Activated CD8-positive, alpha-beta memory T cell treated with anti-CD3 and anti-CD28 coated beads for 36 hours (primary cell): ENCODE measurements around the gene MTERF2. TPM values are rescaled to one million over a fixed set of nuclear protein-coding genes. Genes with fewer than 3 reads are reported as not detected.
"Not testable (repeated sequence)": the region's sequence is repeated elsewhere in the genome, so short reads cannot be mapped to it uniquely, and the experiment has no call there.

Source experiments
- CTCF ChIA-PET: fragments of 350-600 bp; sonication (Branson Sonifier 250); formaldehyde crosslinking; loops from one replicate; lab custom pipeline; 2021; ENCODE audit warnings: antibody characterized with exemption; lab: Charles Lee
- POLR2A ChIA-PET: fragments of 350-600 bp; sonication (Branson Sonifier 250); formaldehyde crosslinking; loops from one replicate; lab custom pipeline; 2021; ENCODE audit warnings: antibody characterized with exemption; lab: Charles Lee
- total RNA-seq, 2 experiments: library from RNA; stranded (reverse); gene quantifications; one replicate each; pipeline ENCODE4 v1.2.3, GENCODE V29; 2021

The MTERF2 gene, protein sequence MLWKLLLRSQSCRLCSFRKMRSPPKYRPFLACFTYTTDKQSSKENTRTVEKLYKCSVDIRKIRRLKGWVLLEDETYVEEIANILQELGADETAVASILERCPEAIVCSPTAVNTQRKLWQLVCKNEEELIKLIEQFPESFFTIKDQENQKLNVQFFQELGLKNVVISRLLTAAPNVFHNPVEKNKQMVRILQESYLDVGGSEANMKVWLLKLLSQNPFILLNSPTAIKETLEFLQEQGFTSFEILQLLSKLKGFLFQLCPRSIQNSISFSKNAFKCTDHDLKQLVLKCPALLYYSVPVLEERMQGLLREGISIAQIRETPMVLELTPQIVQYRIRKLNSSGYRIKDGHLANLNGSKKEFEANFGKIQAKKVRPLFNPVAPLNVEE
- total RNA-seq, result 1 to 10 TPM; 3.8 to 4.1 TPM

GRCh38 chr12:106986625-106987389 lies at the start of gene MTERF2:
Gene MTERF2, minus strand, starts transcription at chr12:106987146. Its CDS starts 8,432 bp downstream, at chr12:106978714.
- POLR2A ChIA-PET, result interaction anchor here (0.9 to 1.2 kb wide), 3 partner anchors 31 to 629 kb away, joined by 3 to 11 read pairs (median 4); partner anchors contain the start of gene TMEM263
- CTCF ChIA-PET, result interaction anchor here (0.8 kb wide), 1 partner anchor 10 kb away, joined by 3 read pairs; no protein-coding TSS in a partner anchor

GRCh38 chr12:107035733-107036132 lies 48.8 kb upstream of the MTERF2 start:
- ChIA-PET CTCF (no interaction called here), POLR2A (no interaction called here)

- ChIA-PET CTCF (no interaction called here), POLR2A (no interaction called here)
Observed at GRCh38 chr12:107033758-107034739, 47.1 kb upstream of the MTERF2 start.

DNA sequence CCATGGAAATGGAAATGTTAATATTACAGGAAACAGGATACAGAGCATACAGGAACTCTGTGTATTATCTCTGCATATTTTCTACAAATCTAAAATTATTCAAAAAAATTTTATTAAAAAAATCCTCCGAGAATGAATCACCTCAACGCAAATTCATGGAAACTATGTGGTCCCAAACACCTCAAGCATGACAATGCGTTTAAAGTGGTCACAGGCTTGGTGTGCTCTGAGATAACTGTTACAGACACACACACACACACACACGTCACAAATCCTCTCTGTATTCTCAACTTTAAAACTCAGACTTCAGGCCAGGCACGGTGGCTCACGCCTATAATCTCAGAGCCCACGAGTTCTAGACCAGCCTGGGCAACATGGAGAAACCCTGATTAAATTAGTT lies 45.3 kb upstream of the MTERF2 start:
- ChIA-PET POLR2A (interaction anchor here (0.6 kb wide), 1 partner anchor 1498 kb away, joined by 3 read pairs; no protein-coding TSS in a partner anchor), CTCF (no interaction called here)

DNA sequence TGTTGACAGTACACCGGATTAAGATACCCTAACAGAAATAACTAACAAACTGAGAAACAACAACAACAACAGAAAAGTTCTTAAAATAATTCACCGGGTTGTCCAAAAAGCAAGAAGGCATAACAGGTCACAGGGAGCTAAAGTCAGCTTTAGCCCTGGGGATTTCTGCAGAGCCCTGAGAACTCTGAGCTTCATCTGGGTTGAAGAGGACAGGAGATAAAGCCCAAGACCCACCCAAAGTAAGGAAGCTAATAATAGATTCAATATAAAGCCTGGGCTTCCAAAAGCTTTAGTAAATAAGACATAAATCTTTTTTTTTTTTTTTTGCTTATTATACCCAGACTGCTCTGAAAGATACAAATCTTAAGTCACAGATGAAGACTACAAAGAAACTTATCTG lies 44.1 kb upstream of the MTERF2 start:
- ChIA-PET POLR2A (no interaction called here), CTCF (no interaction called here)

- POLR2A ChIA-PET, result no interaction called here
Observed at GRCh38 chr12:107029081-107029480, 42.1 kb upstream of the MTERF2 start.

GRCh38 chr12:107027636-107028053 lies 40.7 kb upstream of the MTERF2 start:
- POLR2A ChIA-PET, result no interaction called here
- CTCF ChIA-PET, result no interaction called here

More at GRCh38 chr12:107029081-107029480, 42.1 kb upstream of the MTERF2 start:
- CTCF ChIA-PET, result no interaction called here

GRCh38 chr12:107026806-107027635 lies 40.1 kb upstream of the MTERF2 start:
- ChIA-PET POLR2A (no interaction called here), CTCF (no interaction called here)

- CTCF ChIA-PET, result not testable (repeated sequence)
Observed at GRCh38 chr12:107026356-107026755, 39.4 kb upstream of the MTERF2 start.

DNA sequence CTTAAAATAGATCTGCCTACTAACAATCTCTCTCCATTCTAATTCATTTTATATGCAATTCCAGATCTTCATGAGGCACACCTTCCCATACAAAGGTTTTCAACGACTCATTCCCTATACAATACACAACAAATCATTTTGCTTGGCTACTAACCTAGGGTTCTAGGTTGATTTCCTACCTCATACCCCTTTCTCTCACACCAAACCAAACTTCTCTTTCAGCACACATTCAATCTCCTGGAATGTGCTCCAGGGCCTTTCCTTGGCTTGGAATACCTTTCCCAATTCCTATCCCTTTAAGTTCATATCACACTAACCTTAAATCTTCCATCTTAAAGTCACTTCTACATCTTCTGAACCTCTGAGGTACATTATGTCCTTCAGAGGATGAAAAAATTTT lies 38.7 kb upstream of the MTERF2 start:
- CTCF ChIA-PET, result no interaction called here

More at GRCh38 chr12:107026356-107026755, 39.4 kb upstream of the MTERF2 start:
- POLR2A ChIA-PET, result not testable (repeated sequence)

GRCh38 chr12:107019546-107019945 lies 32.6 kb upstream of the MTERF2 start:
- ChIA-PET POLR2A (no interaction called here), CTCF (no interaction called here)

More for the DNA sequence above, 38.7 kb upstream of the MTERF2 start:
- POLR2A ChIA-PET, result no interaction called here

DNA sequence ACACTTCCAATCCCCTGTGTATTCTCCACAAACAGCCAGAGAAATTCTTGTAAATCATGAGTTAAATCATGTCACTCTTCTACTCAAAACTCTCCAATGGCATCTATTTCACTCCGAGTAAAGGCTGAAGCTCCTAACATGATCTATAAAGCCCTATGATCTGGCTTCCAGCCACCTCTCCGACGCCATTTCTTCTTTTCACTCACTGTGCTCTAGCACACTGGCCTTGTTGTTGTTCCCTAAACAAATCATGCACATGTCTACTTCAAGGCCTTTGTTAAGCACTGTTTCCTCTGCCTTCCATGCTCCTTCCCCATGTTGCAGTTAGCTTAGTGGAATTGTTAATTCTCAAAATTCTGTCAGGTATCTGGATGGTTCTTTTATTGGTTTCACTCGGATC lies 30.1 kb upstream of the MTERF2 start:
- ChIA-PET CTCF (no interaction called here), POLR2A (no interaction called here)

- ChIA-PET CTCF (no interaction called here), POLR2A (no interaction called here)
Observed at GRCh38 chr12:107014055-107014454, 27.1 kb upstream of the MTERF2 start.

DNA sequence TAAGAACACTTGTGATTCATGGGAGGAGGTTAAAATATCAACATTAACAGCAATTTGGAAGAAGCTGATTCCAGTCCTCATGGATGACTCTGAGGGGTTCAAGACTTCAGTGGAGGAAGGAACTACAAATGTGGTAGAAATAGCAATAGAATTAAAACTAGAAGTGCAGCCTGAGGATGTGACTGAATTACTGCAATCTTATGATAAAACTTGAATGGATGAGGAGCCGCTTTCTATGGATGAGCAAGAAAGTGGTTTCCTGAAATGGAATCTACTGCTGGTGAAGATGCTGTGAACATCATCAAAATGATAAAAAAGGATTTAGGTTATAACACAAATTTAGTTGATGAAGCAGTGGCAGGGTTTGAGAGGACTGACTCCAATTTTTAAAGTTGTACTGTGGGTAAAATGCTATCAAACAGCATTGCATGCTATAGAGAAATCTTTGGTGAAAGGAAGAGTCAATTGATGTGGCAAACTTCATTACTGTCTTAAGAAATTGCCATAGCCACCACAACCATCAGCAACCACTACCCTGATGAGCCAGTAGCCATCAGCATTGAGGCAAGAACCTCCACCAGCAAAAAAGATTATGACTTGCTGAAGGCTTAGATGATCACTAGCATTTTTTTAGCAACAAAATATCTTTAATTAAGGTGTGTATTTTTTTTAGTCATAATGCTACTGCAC lies 25.9 kb upstream of the MTERF2 start:
- ChIA-PET CTCF (interaction anchor here (0.8 kb wide), 1 partner anchor 92 kb away, joined by 3 read pairs; no protein-coding TSS in a partner anchor), POLR2A (no interaction called here)

- CTCF ChIA-PET, result no interaction called here
- POLR2A ChIA-PET, result no interaction called here
Observed at GRCh38 chr12:107011519-107011918, 24.6 kb upstream of the MTERF2 start.

- CTCF ChIA-PET, result no interaction called here
- POLR2A ChIA-PET, result no interaction called here
Observed at GRCh38 chr12:107007411-107007810, 20.5 kb upstream of the MTERF2 start.

DNA sequence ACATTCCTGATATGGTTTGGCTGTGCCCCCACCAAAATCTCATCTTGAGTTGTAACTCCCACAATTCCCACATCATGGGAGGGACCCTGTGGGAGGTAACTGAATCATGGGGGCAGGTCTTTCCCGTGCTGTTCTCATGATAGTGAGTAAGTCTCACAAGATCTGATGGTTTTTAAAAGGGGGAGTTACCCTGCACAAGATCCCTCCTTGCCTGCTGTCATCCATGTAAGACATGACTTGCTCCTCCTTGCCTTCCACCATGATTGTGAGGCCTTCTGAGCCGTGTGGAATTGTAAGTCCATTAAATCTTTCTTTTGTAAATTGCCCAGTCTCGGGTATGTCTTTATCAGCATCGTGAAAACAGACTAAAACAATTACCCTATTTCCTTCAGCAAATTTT lies 15.7 kb upstream of the MTERF2 start:
- POLR2A ChIA-PET, CTCF ChIA-PET: not testable (repeated sequence)

- CTCF ChIA-PET, result no interaction called here
- POLR2A ChIA-PET, result no interaction called here
Observed at GRCh38 chr12:106999446-106999845, 12.5 kb upstream of the MTERF2 start.
